Immature natural killer cell (primary cell): ENCODE data around the gene TUBB3. TPM values are rescaled to one million over a fixed set of nuclear protein-coding genes. Genes with fewer than 3 reads are reported as not detected.

ENCODE experiments used
- DNase-seq, 3 donors: peaks; one replicate each; pipeline ENCODE4 v3.0.0; 2022; ENCODE audit warnings: mixed read lengths in 1 of 3
- H3K27ac Mint-ChIP-seq, 6 donors: one replicate each; pipeline ENCODE4 v1.8.0; 2020; ENCODE audit warnings: mixed read lengths in 6 of 6, mild to moderate bottlenecking in 5 of 6, inconsistent platforms in 4 of 6, moderate library complexity in 3 of 6
- H3K27me3 Mint-ChIP-seq, 3 donors: one replicate each; pipeline ENCODE4 v1.8.0; 2020 to 2021; ENCODE audit warnings: low read depth in 3 of 3, mild to moderate bottlenecking in 3 of 3, mixed read lengths in 3 of 3, moderate library complexity in 3 of 3, inconsistent platforms in 1 of 3
- H3K36me3 Mint-ChIP-seq, 3 donors: one replicate each; pipeline ENCODE4 v1.8.0; 2020; ENCODE audit warnings: mixed read lengths in 3 of 3, inconsistent platforms in 2 of 3, mild to moderate bottlenecking in 2 of 3
- H3K4me1 Mint-ChIP-seq, 2 donors: one replicate each; pipeline ENCODE4 v1.8.0; 2020; ENCODE audit warnings: inconsistent platforms in 2 of 2, mild to moderate bottlenecking in 2 of 2, mixed read lengths in 2 of 2, moderate library complexity in 1 of 2
- H3K4me3 Mint-ChIP-seq, 5 donors: one replicate each; pipeline ENCODE4 v1.8.0; 2020; ENCODE audit warnings: mild to moderate bottlenecking in 5 of 5, mixed read lengths in 5 of 5, inconsistent platforms in 3 of 5, moderate library complexity in 3 of 5
- H3K9me3 Mint-ChIP-seq, 6 donors: one replicate each; pipeline ENCODE4 v1.8.0; 2020; ENCODE audit warnings: mild to moderate bottlenecking in 6 of 6, mixed read lengths in 6 of 6, inconsistent platforms in 4 of 6, moderate library complexity in 3 of 6
- polyA plus RNA-seq, 3 donors: library from polyadenylated mRNA; unstranded; fragments of 300-500 nt; fragmentation: Illumina TruSeq; gene quantifications; one replicate each; pipeline ENCODE4 v1.2.3, GENCODE V29; 2021

Gene TUBB3
- polyA plus RNA-seq, 3 donors from 2014 or later, result not detected

DNA sequence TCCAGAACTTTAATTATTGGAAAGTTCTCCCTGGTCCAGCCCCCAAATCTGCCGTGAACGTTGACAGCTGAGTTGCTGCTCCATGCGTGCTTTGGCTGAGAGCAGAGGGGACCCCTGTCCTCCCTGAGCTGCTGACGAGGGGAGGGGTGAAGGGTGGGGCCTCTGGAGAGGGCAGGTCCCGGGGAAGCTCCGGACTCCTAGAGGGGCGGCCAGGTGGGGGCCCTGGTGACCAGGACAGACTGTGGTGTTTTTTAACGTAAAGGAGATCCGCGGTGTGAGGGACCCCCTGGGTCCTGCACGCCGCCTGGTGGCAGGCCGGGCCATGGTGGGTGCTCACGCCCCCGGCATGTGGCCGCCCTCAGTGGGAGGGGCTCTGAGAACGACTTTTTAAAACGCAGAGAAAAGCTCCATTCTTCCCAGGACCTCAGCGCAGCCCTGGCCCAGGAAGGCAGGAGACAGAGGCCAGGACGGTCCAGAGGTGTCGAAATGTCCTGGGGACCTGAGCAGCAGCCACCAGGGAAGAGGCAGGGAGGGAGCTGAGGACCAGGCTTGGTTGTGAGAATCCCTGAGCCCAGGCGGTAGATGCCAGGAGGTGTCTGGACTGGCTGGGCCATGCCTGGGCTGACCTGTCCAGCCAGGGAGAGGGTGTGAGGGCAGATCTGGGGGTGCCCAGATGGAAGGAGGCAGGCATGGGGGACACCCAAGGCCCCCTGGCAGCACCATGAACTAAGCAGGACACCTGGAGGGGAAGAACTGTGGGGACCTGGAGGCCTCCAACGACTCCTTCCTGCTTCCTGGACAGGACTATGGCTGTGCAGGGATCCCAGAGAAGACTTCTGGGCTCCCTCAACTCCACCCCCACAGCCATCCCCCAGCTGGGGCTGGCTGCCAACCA is 4.4 kb upstream of the TUBB3 start, which contains the start of gene MC1R:
TSS of gene MC1R (plus strand) at position 410 of the 895 bp plus-strand sequence. CDS start at position 807, 397 bp downstream.
- peak within 1 kb of the TSS in 5 of 6 donors; percentile 70 to 82 (median 76) for H3K27ac Mint-ChIP-seq
- no peaks in the 10 kb centered on the region for H3K9me3 Mint-ChIP-seq
- peaks cover 15 to 53% of the 10 kb centered on the region in 2 donors for H3K4me1 Mint-ChIP-seq
- peaks cover 18 to 24% (median 19%) of the 10 kb centered on the region in 3 donors for H3K27me3 Mint-ChIP-seq
- no peak for DNase-seq
- peak within 1 kb of the TSS; percentile 73 to 82 (median 77) for H3K4me3 Mint-ChIP-seq
- peaks cover 0 to 4% (median 0%) of the 10 kb centered on the region in 3 donors for H3K36me3 Mint-ChIP-seq

DNA sequence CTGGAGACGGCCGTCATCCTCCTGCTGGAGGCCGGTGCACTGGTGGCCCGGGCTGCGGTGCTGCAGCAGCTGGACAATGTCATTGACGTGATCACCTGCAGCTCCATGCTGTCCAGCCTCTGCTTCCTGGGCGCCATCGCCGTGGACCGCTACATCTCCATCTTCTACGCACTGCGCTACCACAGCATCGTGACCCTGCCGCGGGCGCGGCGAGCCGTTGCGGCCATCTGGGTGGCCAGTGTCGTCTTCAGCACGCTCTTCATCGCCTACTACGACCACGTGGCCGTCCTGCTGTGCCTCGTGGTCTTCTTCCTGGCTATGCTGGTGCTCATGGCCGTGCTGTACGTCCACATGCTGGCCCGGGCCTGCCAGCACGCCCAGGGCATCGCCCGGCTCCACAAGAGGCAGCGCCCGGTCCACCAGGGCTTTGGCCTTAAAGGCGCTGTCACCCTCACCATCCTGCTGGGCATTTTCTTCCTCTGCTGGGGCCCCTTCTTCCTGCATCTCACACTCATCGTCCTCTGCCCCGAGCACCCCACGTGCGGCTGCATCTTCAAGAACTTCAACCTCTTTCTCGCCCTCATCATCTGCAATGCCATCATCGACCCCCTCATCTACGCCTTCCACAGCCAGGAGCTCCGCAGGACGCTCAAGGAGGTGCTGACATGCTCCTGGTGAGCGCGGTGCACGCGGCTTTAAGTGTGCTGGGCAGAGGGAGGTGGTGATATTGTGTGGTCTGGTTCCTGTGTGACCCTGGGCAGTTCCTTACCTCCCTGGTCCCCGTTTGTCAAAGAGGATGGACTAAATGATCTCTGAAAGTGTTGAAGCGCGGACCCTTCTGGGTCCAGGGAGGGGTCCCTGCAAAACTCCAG is 3.4 kb upstream of the TUBB3 start:
- peaks cover 18 to 24% (median 20%) of the 10 kb centered on the region in 3 donors for H3K27me3 Mint-ChIP-seq
- H3K27ac Mint-ChIP-seq, result peak overlapping the region in 3 of 6 donors; percentile 15 to 68 (median 38)
- H3K4me3 Mint-ChIP-seq, result peak overlapping the region; percentile 22 to 59 (median 41)
- peaks cover 0 to 4% (median 0%) of the 10 kb centered on the region in 3 donors for H3K36me3 Mint-ChIP-seq
- no peaks in the 10 kb centered on the region for H3K9me3 Mint-ChIP-seq
- no peak for DNase-seq
- peaks cover 15 to 48% of the 10 kb centered on the region in 2 donors for H3K4me1 Mint-ChIP-seq

DNA sequence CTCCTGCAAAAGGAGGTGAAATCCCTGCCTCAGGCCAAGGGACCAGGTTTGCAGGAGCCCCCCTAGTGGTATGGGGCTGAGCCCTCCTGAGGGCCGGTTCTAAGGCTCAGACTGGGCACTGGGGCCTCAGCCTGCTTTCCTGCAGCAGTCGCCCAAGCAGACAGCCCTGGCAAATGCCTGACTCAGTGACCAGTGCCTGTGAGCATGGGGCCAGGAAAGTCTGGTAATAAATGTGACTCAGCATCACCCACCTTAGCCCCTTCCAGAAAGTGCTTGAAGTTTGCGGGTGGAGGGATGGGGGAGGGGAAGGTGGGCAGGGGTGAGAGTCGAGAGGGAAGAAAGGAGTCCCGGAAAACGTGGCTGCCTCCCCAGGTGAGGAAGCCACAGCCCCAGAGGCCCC is 2.4 kb upstream of the TUBB3 start:
- peaks cover 22 to 47% of the 10 kb centered on the region in 2 donors for H3K4me1 Mint-ChIP-seq
- peaks cover 0 to 4% (median 0%) of the 10 kb centered on the region in 3 donors for H3K36me3 Mint-ChIP-seq
- peaks cover 18 to 28% (median 20%) of the 10 kb centered on the region in 3 donors for H3K27me3 Mint-ChIP-seq
- H3K9me3 Mint-ChIP-seq, result no peaks in the 10 kb centered on the region
- no peak for DNase-seq
- no peak overlapping the region for H3K4me3 Mint-ChIP-seq
- H3K27ac Mint-ChIP-seq, result no peak overlapping the region

DNA sequence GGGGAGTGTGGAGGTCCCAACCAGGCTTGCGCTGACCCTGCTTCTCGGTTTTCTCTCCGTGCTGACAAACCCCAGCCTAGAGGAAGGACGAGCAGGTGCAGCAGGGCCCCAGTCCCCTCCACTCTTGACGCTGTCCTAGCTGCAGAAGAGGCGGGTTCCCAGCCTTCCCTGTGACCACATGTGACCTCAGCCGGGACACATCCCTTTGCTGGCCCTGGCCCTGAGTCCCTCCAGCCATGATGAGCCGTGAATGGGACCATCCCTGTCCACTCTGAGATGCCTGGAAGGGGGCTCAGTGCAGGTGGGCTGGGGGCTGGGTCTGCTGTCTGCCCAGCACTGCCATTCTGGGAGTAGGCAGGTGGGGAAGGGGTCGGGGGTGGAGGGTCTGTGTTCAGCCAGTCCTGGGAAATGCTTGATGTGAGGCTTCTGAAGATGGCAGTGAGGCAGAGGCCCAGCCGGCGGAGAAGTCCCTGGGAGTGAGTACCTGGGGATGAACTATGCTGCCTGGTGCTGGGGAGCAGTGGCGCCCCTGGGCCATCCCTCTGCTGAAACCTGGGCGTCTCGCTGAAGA is 1.9 kb upstream of the TUBB3 start:
- no peak overlapping the region for H3K4me3 Mint-ChIP-seq
- peaks cover 17 to 28% (median 20%) of the 10 kb centered on the region in 3 donors for H3K27me3 Mint-ChIP-seq
- peaks cover 0 to 4% (median 0%) of the 10 kb centered on the region in 3 donors for H3K36me3 Mint-ChIP-seq
- no peak for DNase-seq
- H3K9me3 Mint-ChIP-seq, result no peaks in the 10 kb centered on the region
- peaks cover 22 to 43% of the 10 kb centered on the region in 2 donors for H3K4me1 Mint-ChIP-seq
- H3K27ac Mint-ChIP-seq, result no peak overlapping the region

DNA sequence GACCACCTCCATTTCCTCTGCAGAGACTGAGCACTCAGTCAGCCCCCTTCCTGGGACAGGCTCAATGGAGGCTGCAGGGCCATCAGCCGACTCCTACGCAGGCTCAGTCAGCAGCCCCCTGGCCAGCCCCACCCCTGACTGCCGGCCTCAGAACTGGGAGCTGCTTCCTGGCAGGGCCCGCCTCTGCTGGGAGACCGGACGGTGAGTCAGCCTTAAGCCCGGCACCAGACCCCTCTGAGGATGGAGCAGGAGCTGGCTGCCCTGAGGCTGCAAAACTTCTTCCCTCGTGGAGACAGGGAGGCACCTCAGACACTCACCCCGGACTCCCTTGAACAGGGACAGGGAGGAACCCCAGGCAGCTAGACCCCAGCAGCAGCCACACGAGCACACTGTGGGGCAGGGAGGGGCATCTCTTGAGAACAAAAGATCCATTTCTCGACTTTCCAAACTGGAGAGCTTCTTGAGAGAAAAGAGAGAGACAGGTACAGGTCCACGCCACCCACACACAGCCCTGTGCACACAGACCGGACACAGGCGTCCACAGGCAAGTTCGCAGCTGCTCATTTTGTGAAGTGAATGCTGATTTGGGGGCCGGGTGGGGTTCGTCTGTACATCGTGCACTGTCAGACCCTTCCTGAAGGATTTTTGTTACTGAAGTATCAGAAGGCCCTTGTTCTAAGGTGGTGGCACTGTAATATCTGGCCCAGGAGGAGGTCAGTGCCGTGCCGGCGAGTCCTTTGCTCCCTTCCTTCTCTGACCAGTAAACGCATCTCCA is 1.3 kb upstream of the TUBB3 start:
- Mint-ChIP-seq H3K9me3 (no peaks in the 10 kb centered on the region), H3K4me1 (peaks cover 22 to 41% of the 10 kb centered on the region in 2 donors), H3K36me3 (peaks cover 0 to 4% (median 0%) of the 10 kb centered on the region in 3 donors), H3K27ac (no peak overlapping the region), H3K27me3 (peaks cover 20 to 33% (median 21%) of the 10 kb centered on the region in 3 donors), H3K4me3 (peak overlapping the region; percentile 15 to 70 (median 50))
- no peak for DNase-seq

DNA sequence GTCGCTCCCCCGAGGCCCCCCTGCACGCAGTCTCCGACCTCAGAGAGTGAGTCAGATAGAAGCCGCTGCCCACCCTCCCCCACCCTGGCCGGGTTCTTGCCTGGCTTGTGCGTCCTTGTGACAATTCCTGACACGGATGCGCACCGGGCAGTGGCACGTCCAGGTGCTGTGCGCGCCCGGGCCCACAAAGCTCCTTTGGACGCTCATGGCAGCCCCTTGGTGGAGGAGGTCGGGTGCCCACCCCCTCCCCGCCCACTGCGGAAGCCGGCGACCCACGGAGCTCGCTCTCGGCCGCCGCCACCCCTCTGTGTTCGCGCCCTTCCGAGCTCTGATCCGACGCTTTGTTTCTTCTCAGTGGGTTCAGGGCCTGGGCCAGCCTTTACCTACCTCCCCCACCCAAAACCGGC is 662 bp upstream of the TUBB3 start:
- DNase-seq, result no peak
- Mint-ChIP-seq H3K4me1 (peaks cover 19 to 35% of the 10 kb centered on the region in 2 donors), H3K9me3 (no peaks in the 10 kb centered on the region), H3K36me3 (peaks cover 0 to 4% (median 0%) of the 10 kb centered on the region in 3 donors), H3K27ac (no peak overlapping the region), H3K27me3 (peaks cover 16 to 34% (median 20%) of the 10 kb centered on the region in 3 donors), H3K4me3 (peak overlapping the region; percentile 27 to 70 (median 50))

DNA sequence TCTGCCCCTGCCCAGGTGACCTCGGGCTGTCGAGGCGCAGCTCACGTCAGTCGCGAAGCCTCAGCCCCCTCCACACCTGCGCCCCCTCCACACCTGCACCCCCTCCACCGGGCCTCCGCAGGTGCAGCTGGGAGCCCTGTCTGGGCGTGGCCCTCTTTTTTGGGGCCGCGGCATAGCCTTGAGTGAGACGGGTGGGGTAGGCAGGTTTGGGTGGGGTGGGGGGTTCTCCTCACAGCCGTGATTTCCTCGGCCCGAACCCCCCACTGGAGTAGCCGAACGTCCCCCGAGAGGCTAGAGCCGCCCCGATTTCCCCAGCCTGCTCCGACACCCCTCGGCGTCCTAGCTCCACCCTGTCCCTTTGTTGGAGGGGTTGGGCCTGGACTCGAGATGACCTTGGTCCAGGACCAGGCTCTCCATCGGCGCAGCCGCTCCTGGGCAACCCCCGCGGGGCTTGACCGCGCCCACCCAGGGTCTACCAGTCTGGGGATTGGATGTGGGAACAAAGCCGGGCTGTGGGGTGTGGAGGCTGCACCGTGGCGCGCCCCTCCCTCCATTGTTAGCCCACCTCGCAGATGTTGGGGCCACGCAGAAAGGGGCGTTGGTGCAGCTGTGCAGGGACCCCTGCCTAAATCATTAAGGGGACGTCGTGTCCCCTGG is 626 bp downstream of the TUBB3 start:
- Mint-ChIP-seq H3K4me3 (no peak overlapping the region), H3K27ac (no peak overlapping the region), H3K9me3 (no peaks in the 10 kb centered on the region), H3K27me3 (peaks cover 7 to 29% (median 13%) of the 10 kb centered on the region in 3 donors), H3K36me3 (peaks cover 0 to 4% (median 0%) of the 10 kb centered on the region in 3 donors), H3K4me1 (peaks cover 14 to 26% of the 10 kb centered on the region in 2 donors)
- no peak for DNase-seq

DNA sequence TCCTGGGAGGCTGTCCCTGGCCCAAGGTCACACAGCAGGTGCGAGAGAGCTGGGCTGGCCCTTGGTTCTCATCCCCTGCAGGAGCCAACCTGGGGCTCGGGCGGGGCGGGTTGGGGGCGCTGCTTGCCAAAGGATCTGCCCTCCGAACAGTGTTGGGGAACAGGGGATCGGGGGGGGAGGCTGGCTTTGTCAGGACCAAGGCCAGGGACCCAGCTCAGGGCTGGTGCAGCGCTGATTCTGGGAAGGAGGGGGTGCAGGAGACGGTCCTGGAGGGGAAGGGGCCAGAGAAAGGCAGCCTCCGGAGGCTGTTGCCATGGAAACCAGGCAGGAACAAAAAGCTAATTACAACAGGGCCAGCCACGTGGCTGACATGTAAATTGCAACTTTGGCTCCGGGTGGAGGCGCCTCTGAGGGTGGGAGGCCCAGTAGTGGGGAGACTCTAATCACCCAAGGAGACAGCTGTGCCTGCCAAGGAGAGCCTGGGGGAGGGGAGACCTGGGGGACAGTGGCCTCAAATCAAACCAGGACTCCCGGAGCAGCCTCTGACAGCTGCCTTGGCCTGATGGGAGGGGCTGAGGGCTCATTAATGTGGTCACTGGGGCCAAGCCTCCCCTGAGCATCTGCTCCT is 1.3 kb downstream of the TUBB3 start:
- Mint-ChIP-seq H3K4me3 (peak overlapping the region in 1 of 5 donors; percentile 30), H3K27ac (no peak overlapping the region), H3K9me3 (no peaks in the 10 kb centered on the region), H3K36me3 (peaks cover 0 to 4% (median 0%) of the 10 kb centered on the region in 3 donors), H3K27me3 (peaks cover 7 to 26% (median 12%) of the 10 kb centered on the region in 3 donors), H3K4me1 (peaks cover 14 to 22% of the 10 kb centered on the region in 2 donors)
- DNase-seq, result peak in 1 of 3 donors; percentile 37

DNA sequence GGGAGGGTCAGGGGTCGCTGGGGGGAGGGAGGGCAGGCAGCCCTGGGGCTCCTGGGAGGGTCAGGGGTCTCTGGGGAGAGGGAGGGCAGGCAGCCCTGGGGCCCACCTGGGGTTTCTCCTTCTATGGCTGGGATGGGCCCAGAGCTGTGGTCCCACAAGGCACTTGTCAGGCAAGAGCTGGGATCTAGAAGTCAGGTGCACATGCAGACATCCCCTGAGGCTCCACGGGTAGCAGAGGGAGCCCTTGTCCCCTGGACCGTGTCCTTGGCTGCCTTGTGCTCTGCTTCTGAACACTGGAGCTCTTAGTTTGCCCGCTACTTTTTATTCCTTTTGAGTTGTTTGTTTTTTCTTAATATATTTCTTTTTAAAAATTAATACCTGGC is 1.8 kb downstream of the TUBB3 start:
- peaks cover 7 to 23% (median 15%) of the 10 kb centered on the region in 3 donors for H3K27me3 Mint-ChIP-seq
- no peaks in the 10 kb centered on the region for H3K9me3 Mint-ChIP-seq
- DNase-seq, result no peak
- H3K27ac Mint-ChIP-seq, result no peak overlapping the region
- peaks cover 0 to 1% (median 0%) of the 10 kb centered on the region in 3 donors for H3K36me3 Mint-ChIP-seq
- H3K4me1 Mint-ChIP-seq, result peaks cover 11 to 17% of the 10 kb centered on the region in 2 donors
- H3K4me3 Mint-ChIP-seq, result peak overlapping the region in 1 of 5 donors; percentile 56

DNA sequence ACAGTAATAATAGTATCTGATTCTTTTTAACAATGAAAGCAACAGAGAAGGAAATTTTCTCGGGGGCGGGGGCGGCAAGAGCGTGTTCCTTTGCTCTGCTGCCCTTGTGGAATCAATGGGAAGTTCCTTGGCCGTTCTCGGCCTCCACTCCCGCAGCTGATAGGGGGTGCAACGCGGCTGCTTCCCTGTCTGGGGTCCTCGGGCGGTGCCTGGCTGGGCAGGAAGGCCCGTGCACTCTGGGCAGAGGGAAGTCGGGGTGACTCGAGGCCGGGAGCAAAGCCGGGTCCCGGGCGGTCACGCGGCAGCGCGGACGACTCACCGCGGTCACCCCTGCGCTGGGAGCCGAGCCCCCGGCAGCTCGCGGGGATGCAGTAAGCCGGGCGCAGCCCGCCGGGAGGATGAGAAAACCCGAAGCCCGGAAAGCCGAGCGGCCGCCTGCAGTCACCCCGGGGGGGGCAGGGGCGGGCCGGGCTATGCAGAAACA is 2.5 kb downstream of the TUBB3 start:
- no peak for DNase-seq
- Mint-ChIP-seq H3K4me1 (peaks cover 7 to 14% of the 10 kb centered on the region in 2 donors), H3K36me3 (no peaks in the 10 kb centered on the region), H3K27ac (no peak overlapping the region), H3K27me3 (peaks cover 7 to 17% (median 17%) of the 10 kb centered on the region in 3 donors), H3K4me3 (peak overlapping the region in 4 of 5 donors; percentile 32 to 64 (median 44)), H3K9me3 (no peaks in the 10 kb centered on the region)

DNA sequence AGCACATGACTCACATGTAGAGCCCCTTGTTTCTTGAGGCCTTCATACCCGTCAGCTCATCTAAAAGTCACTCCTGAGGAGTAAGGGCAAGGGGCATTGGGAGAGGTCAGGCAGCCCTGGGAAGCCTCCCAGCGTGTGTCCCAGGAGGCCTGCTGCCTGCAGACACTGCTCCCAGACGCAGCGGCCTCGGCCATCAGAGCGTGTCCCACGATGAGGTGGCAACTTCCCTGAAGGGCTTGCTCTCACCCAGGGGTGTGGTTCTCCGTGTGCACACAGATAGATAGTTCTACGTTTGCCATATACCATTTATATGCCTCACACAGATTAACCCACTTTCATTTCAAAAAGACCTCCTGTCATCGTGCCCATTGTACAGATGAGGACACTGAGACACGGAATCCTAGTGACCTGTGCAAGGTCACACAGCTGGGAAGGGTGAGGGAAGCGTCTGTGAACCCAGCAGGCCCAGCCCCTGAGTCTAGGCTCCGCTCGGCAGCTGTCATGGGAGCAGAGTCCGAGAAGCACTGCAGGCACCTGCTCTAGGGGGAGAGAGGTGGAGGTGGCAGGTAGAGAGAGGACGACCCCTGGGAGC is 8.3 kb downstream of the TUBB3 start:
- H3K36me3 Mint-ChIP-seq, result no peaks in the 10 kb centered on the region
- H3K27me3 Mint-ChIP-seq, result peaks cover 4 to 12% (median 7%) of the 10 kb centered on the region in 3 donors
- H3K9me3 Mint-ChIP-seq, result no peaks in the 10 kb centered on the region
- H3K4me3 Mint-ChIP-seq, result no peak overlapping the region
- DNase-seq, result no peak
- peaks cover 0 to 1% of the 10 kb centered on the region in 2 donors for H3K4me1 Mint-ChIP-seq
- H3K27ac Mint-ChIP-seq, result no peak overlapping the region
